Fibroblast of skin of left biceps (primary cell): ENCODE results near the gene RPS8.
"Not testable (repeated sequence)": the region's sequence is repeated elsewhere in the genome, so short reads cannot be mapped to it uniquely, and the experiment has no call there.

Source experiments
- DNase-seq, 2 experiments: peaks; one replicate each; pipeline ENCODE4 v3.0.0-alpha.2; 2013; ENCODE audit warnings: low read depth in 2 of 2

RPS8 gene

GRCh38 chr1:44775078-44775929 is at the start of gene RPS8:
Gene RPS8, plus strand, starts transcription at chr1:44775540. Its CDS starts 57 bp downstream, at chr1:44775597.
- DNase-seq, result peak; percentile 82 to 84

- peak; percentile 91 to 93 for DNase-seq
These were observed 44.4 kb upstream of the RPS8 start, which contains the start of gene RNU5D-1 for GRCh38 chr1:44730741-44731512. Gene RNU5D-1, minus strand, starts transcription at chr1:44731170.

GRCh38 chr1:44733365-44733764 is 42.0 kb upstream of the RPS8 start:
- DNase-seq, result peak in 1 of 2 experiments; percentile 30

- DNase-seq, result no peak
These were observed 41.6 kb upstream of the RPS8 start for GRCh38 chr1:44733784-44734183.

GRCh38 chr1:44735992-44736391 is 39.3 kb upstream of the RPS8 start:
- DNase-seq, result no peak

- not testable (repeated sequence) for DNase-seq
These were observed 36.4 kb upstream of the RPS8 start for GRCh38 chr1:44738953-44739306.

- DNase-seq, result peak; percentile 92
These were observed 35.8 kb upstream of the RPS8 start, which contains the start of gene KIF2C for GRCh38 chr1:44739307-44740178. Gene KIF2C, plus strand, starts transcription at chr1:44739837. Its CDS starts 96 bp downstream, at chr1:44739933.

GRCh38 chr1:44740179-44740617 is 35.1 kb upstream of the RPS8 start:
- DNase-seq, result no peak

- DNase-seq, result no peak
These were observed 32.1 kb upstream of the RPS8 start for GRCh38 chr1:44743211-44743610.

- no peak for DNase-seq
These were observed 27.5 kb upstream of the RPS8 start for GRCh38 chr1:44747878-44748277.

- DNase-seq, result no peak
These were observed 17.9 kb upstream of the RPS8 start for GRCh38 chr1:44757420-44757819.

- no peak for DNase-seq
These were observed 16.3 kb upstream of the RPS8 start for GRCh38 chr1:44759077-44759476.

- no peak for DNase-seq
These were observed 14.5 kb upstream of the RPS8 start for GRCh38 chr1:44760876-44761275.

GRCh38 chr1:44766421-44766820 is 8.9 kb upstream of the RPS8 start:
- not testable (repeated sequence) for DNase-seq

GRCh38 chr1:44775930-44776729 is 790 bp downstream of the RPS8 start:
- DNase-seq, result no peak

GRCh38 chr1:44776730-44777068 is 1.4 kb downstream of the RPS8 start:
- DNase-seq, result no peak

GRCh38 chr1:44777547-44777946 is 2.2 kb downstream of the RPS8 start:
- DNase-seq, result no peak

- no peak for DNase-seq
These were observed 2.8 kb downstream of the RPS8 start for GRCh38 chr1:44777969-44778635.

GRCh38 chr1:44778705-44779576 is 3.6 kb downstream of the RPS8 start:
- DNase-seq, result no peak
